Measurements from ENCODE around the gene GATA6. TPM values are rescaled to one million over a fixed set of nuclear protein-coding genes. Genes with fewer than 3 reads are reported as not detected.

GATA6 gene
- total and polyA plus RNA-seq, 10 of the 15 experiments (the other 5 are each of a cell fraction or from before 2014, with no cell fraction given) = 0.04 to 0.05 TPM; not detected in 8

- ChIA-PET RAD21 (ENCODE audit: unreplicated experiment) (no interaction called here), SMC1A (ENCODE audit: uncharacterized antibody, unreplicated experiment) (no interaction called here), POLR2A (no interaction called here), CTCF (no interaction called here)
- H3K4me3 ChIP-seq = no peak overlapping the region
- no peak for TF ChIP-seq RCOR1 (conservative IDR thresholded peaks at IDR 0.05; ENCODE audit: low read depth, low read length)
- TF ChIP-seq PML (IDR thresholded peaks at IDR 0.05; ENCODE audit: low read length) = no peak
- TF ChIP-seq SKIL (IDR thresholded peaks at IDR 0.05; ENCODE audit: low read depth, poor library complexity, severe bottlenecking) = no peak
- no peak for TF ChIP-seq SUZ12 (IDR thresholded peaks at IDR 0.05; ENCODE audit: unreplicated experiment)
- TF ChIP-seq NKRF (conservative IDR thresholded peaks at IDR 0.05) = no peak
- no peak for TF ChIP-seq ATF7 (IDR thresholded peaks at IDR 0.05; ENCODE audit: low read depth)
- no peak for TF ChIP-seq SIX5 (IDR thresholded peaks at IDR 0.05; ENCODE audit: low read depth, low read length, severe bottlenecking)
- no peak for TF ChIP-seq IKZF1 (conservative IDR thresholded peaks at IDR 0.05)
- no peak for TF ChIP-seq USF1 (IDR thresholded peaks at IDR 0.05; ENCODE audit: borderline replicate concordance, extremely low read length, insufficient read depth, low read depth, low read length)
- DNase-seq (ENCODE audit: low read depth, low spot score) = no peak
- no peak for FAIRE-seq
- no peaks in the 10 kb centered on the region for H3K9me3 ChIP-seq (replicated peaks; ENCODE audit: control insufficient read depth, insufficient read depth, low read length)
- no peaks in the 10 kb centered on the region for H3K36me3 ChIP-seq (ENCODE audit: control insufficient read depth in 2 of 2, insufficient read depth in 2 of 2, low read length in 1 of 2)
- ATAC-seq = no peak
- 50% methylated on average over 1 of the region's 1 CpG for WGBS (ENCODE audit: insufficient coverage, insufficient replicate concordance, low lambda C conversion rate, missing lambda C conversion rate)
- BruUV-seq (replicated peaks) = no TSS peak
- intact Hi-C loops (cut with micrococcal nuclease; ENCODE audit: unreplicated experiment) = no loop called here
- H3K27me3 ChIP-seq (replicated peaks in 1 of 2; ENCODE audit: control insufficient read depth in 2 of 2, insufficient read depth in 2 of 2, low read length in 1 of 2) = no peaks in the 10 kb centered on the region; a peak in 1 of 4 replicates
- no peaks in the 10 kb centered on the region for H3K79me2 ChIP-seq (ENCODE audit: control insufficient read depth, insufficient read depth, low read length)
- in situ Hi-C loops (cut with MboI) = no loop called here
- no peak overlapping the region for H3K9ac ChIP-seq (ENCODE audit: control insufficient read depth, insufficient read depth, low read length)
- H3K27ac ChIP-seq (ENCODE audit: control insufficient read depth, insufficient read depth) = no peak overlapping the region
- H3K4me1 ChIP-seq (ENCODE audit: control insufficient read depth, insufficient read depth, low read length) = peaks cover 9% of the 10 kb centered on the region
- H4K20me1 ChIP-seq (ENCODE audit: control insufficient read depth, insufficient read depth) = no peaks in the 10 kb centered on the region
- H2AFZ ChIP-seq (ENCODE audit: control insufficient read depth, low read depth, low read length) = no peak overlapping the region
- no peak overlapping the region for H3K4me2 ChIP-seq (ENCODE audit: control insufficient read depth, insufficient read depth)
Measured at GRCh38 chr18:22129778-22130177, 39.6 kb upstream of the GATA6 start.

Measured in GM12878 (cell line).